GM23338 (cell line): ENCODE measurements around the gene CNR1. TPM values are rescaled to one million over a fixed set of nuclear protein-coding genes. Genes with fewer than 3 reads are reported as not detected.
A peak's percentile ranks its signal among the peaks of the same experiment; 100 is the strongest.

Experiments
- ATAC-seq: fragments of 200-7000 bp; cut with Tn5 transposase; 3 replicates; pipeline ENCODE4 v1.9.1; 2020
- DNase-seq: peaks from one replicate; pipeline ENCODE4 v3.0.0-alpha.2; 2015; ENCODE audit warnings: low spot score
- H2AFZ ChIP-seq: fragments of 200-600 bp; sonication (generic); 2 replicates; pipeline ENCODE4 v1.8.0; 2016; ENCODE audit warnings: antibody characterized with exemption, mild to moderate bottlenecking, moderate library complexity
- H3F3A ChIP-seq: fragments of 200-600 bp; sonication (generic); replicated peaks from 2 replicates; pipeline ENCODE4 v1.8.0; 2017; ENCODE audit warnings: antibody characterized with exemption, mixed run types, low read depth
- H3K27ac ChIP-seq: fragments of 200-600 bp; sonication (generic); 2 replicates; pipeline ENCODE4 v1.6.1; 2016; ENCODE audit warnings: low read depth
- H3K27me3 ChIP-seq: fragments of 200-600 bp; sonication (generic); 2 replicates; pipeline ENCODE4 v1.8.0; 2016; ENCODE audit warnings: mild to moderate bottlenecking, mixed run types, moderate library complexity; ENCODE audit not compliant: insufficient read depth
- H3K36me3 ChIP-seq: fragments of 200-600 bp; sonication (generic); 2 replicates; pipeline ENCODE4 v1.8.0; 2016; ENCODE audit warnings: mild to moderate bottlenecking; ENCODE audit not compliant: insufficient read depth
- H3K4me1 ChIP-seq: fragments of 200-600 bp; sonication (generic); 2 replicates; pipeline ENCODE4 v1.8.0; 2016; ENCODE audit warnings: mild to moderate bottlenecking, moderate library complexity; ENCODE audit not compliant: insufficient read depth
- H3K4me2 ChIP-seq: fragments of 200-600 bp; sonication (generic); 2 replicates; pipeline ENCODE4 v1.7.1; 2017; ENCODE audit warnings: mixed run types
- H3K4me3 ChIP-seq: fragments of 200-600 bp; sonication (generic); 2 replicates; pipeline ENCODE4 v1.6.1; 2016; ENCODE audit warnings: mixed run types
- H3K79me2 ChIP-seq: fragments of 200-600 bp; sonication (generic); replicated peaks from 2 replicates; pipeline ENCODE4 v1.8.0; 2017; ENCODE audit warnings: mild to moderate bottlenecking; ENCODE audit not compliant: insufficient read depth
- H3K9me2 ChIP-seq: fragments of 200-600 bp; sonication (generic); 2 replicates; pipeline ENCODE4 v1.8.0; 2017; ENCODE audit not compliant: insufficient read depth
- H4K20me1 ChIP-seq: fragments of 200-600 bp; sonication (generic); replicated peaks from 2 replicates; pipeline ENCODE4 v1.8.0; 2017; ENCODE audit warnings: mild to moderate bottlenecking; ENCODE audit not compliant: insufficient read depth
- H3K27ac Mint-ChIP-seq: 2 replicates; pipeline ENCODE4 v1.8.0; 2020; ENCODE audit warnings: inconsistent platforms, mild to moderate bottlenecking, moderate library complexity, mixed read lengths
- H3K27me3 Mint-ChIP-seq: 3 replicates; pipeline ENCODE4 v1.8.0; 2022; ENCODE audit warnings: low read depth, mild to moderate bottlenecking, moderate library complexity, mixed read lengths, inconsistent platforms; ENCODE audit not compliant: insufficient read depth, poor library complexity
- H3K36me3 Mint-ChIP-seq: 3 replicates; pipeline ENCODE4 v1.8.0; 2021; ENCODE audit warnings: low read depth, mild to moderate bottlenecking, inconsistent platforms, moderate library complexity, mixed read lengths
- H3K4me1 Mint-ChIP-seq: 3 replicates; pipeline ENCODE4 v1.8.0; 2020; ENCODE audit warnings: mild to moderate bottlenecking, inconsistent platforms, mixed read lengths
- H3K4me3 Mint-ChIP-seq: 3 replicates; pipeline ENCODE4 v1.8.0; 2021; ENCODE audit warnings: moderate library complexity, mild to moderate bottlenecking, inconsistent platforms, mixed read lengths
- H3K9me3 Mint-ChIP-seq: 3 replicates; pipeline ENCODE4 v1.8.0; 2020; ENCODE audit warnings: moderate library complexity, mild to moderate bottlenecking, inconsistent platforms, mixed read lengths
- CREB1 ChIP-seq: fragments of 250-450 bp; sonication (Bioruptor Pico); IDR thresholded peaks from 2 replicates; pipeline ENCODE4 v1.5.0; 2020; ENCODE audit warnings: low read depth, mild to moderate bottlenecking, moderate library complexity
- CTCF ChIP-seq, 2 experiments: fragments of 200-600 bp in 1 of 2; sonication (generic) in 1 of 2; conservative IDR thresholded peaks; 2 replicates each; pipeline versions ENCODE4 v1.5.1 to v1.6.1; 2016 to 2017; ENCODE audit warnings: antibody characterized with exemption in 2 of 2, low read depth in 2 of 2, mild to moderate bottlenecking in 2 of 2, moderate library complexity in 1 of 2
- EZH2 ChIP-seq: fragments of 200-600 bp; sonication (generic); IDR thresholded peaks from one replicate; pipeline ENCODE4 v1.8.0; 2017; ENCODE audit warnings: antibody characterized with exemption, mild to moderate bottlenecking, low read depth; ENCODE audit not compliant: unreplicated experiment
- NANOG ChIP-seq: IDR thresholded peaks from 2 replicates; pipeline ENCODE4 v1.6.1; 2016; ENCODE audit warnings: antibody characterized with exemption, borderline replicate concordance
- POLR2AphosphoS5 ChIP-seq: IDR thresholded peaks from 2 replicates; pipeline ENCODE4 v1.6.1; 2016; ENCODE audit warnings: antibody characterized with exemption, low read depth
- REST ChIP-seq: IDR thresholded peaks from one replicate; pipeline ENCODE4 v1.6.1; 2018; ENCODE audit warnings: antibody characterized with exemption; ENCODE audit not compliant: unreplicated experiment
- STAT1 ChIP-seq: IDR thresholded peaks from one replicate; pipeline ENCODE4 v1.6.1; 2016; ENCODE audit warnings: antibody characterized with exemption; ENCODE audit not compliant: unreplicated experiment
- ZNF114 ChIP-seq: fragments of 250-450 bp; sonication (Bioruptor Pico); IDR thresholded peaks from 2 replicates; pipeline ENCODE4 v1.5.0; 2020; ENCODE audit warnings: mild to moderate bottlenecking, moderate library complexity
- ZNF331 ChIP-seq: fragments of 250-450 bp; sonication (Bioruptor Pico); IDR thresholded peaks from 2 replicates; pipeline ENCODE4 v1.5.0; 2020; ENCODE audit warnings: low read depth, mild to moderate bottlenecking, moderate library complexity
- ZNF462 ChIP-seq: fragments of 250-450 bp; sonication (Bioruptor Pico); IDR thresholded peaks from 2 replicates; pipeline ENCODE4 v1.5.0; 2020; ENCODE audit warnings: mild to moderate bottlenecking, moderate library complexity
- polyA plus RNA-seq: library from polyadenylated mRNA; unstranded; fragments of >200 nt; fragmentation: Nextera tagmentation; extraction: Ambion mirVana; gene quantifications from 2 replicates; pipeline ENCODE4 v1.2.1, GENCODE V29; 2016
- total RNA-seq: library from RNA; depleted of rRNA; stranded (reverse); fragments of >200 nt; shearing (Covaris generic); gene quantifications from 2 replicates; pipeline ENCODE4 v1.2.3, GENCODE V29; 2014

CNR1 gene
- total and polyA plus RNA-seq, 2 experiments from 2014 or later: 0.71 to 2.6 TPM

GRCh38 chr6:88141561-88142296, 24.4 kb downstream of the CNR1 start:
- DNase-seq (no peak), ATAC-seq (peak; percentile 87)
- TF ChIP-seq ZNF331 (CRISPR knock-in tag) (no peak), CTCF (conservative IDR thresholded peaks at IDR 0.05; ENCODE audit: low read depth in 2 of 2) (no peak), EZH2 (no peak), ZNF114 (CRISPR knock-in tag) (no peak), NANOG (no peak), ZNF462 (no peak), CREB1 (CRISPR knock-in tag) (no peak), REST (no peak), POLR2AphosphoS5 (no peak), STAT1 (no peak)
- Histone ChIP-seq H3K79me2 (no peaks in the 10 kb centered on the region), H4K20me1 (no peaks in the 10 kb centered on the region), H3K4me3 (no peak overlapping the region), H3K36me3 (no peaks in the 10 kb centered on the region), H3K27ac (no peak overlapping the region), H3K27me3 (no peaks in the 10 kb centered on the region), H3K4me1 (peaks cover 17% of the 10 kb centered on the region), H3K9me2 (peaks cover 16% of the 10 kb centered on the region), H3F3A (no peaks in the 10 kb centered on the region), H2AFZ (peak overlapping the region; percentile 83), H3K4me2 (no peak overlapping the region)
- H3K4me3 Mint-ChIP-seq: no peak overlapping the region
- H3K4me1 Mint-ChIP-seq: peaks cover 22% of the 10 kb centered on the region
- H3K9me3 Mint-ChIP-seq: no peaks in the 10 kb centered on the region
- no peak overlapping the region for H3K27ac Mint-ChIP-seq
- H3K27me3 Mint-ChIP-seq: no peaks in the 10 kb centered on the region
- H3K36me3 Mint-ChIP-seq: no peaks in the 10 kb centered on the region
